Small intestine (tissue), 7 donors: ENCODE measurements around the gene DRGX. TPM values are rescaled to one million over a fixed set of nuclear protein-coding genes. Genes with fewer than 3 reads are reported as not detected.

Experiments used
- DNase-seq, 2 donors: peaks; one replicate each; pipeline versions ENCODE4 v3.0.0 to v3.0.0-alpha.2; 2013
- FAIRE-seq: peaks from 2 replicates; lab custom pipeline; 2012; peaks lifted over from hg19 to GRCh38; lab: Jason Lieb, UNC
- H3K27ac ChIP-seq, 3 donors: one replicate each; pipeline ENCODE4 v1.5.1; 2013; ENCODE audit warnings: low read length in 2 of 3, mild to moderate bottlenecking in 2 of 3, control low read depth in 1 of 3, inconsistent platforms in 1 of 3, low read depth in 1 of 3, moderate library complexity in 1 of 3
- H3K27me3 ChIP-seq, 3 donors: one replicate each; pipeline ENCODE4 v1.6.1; 2013; ENCODE audit warnings: low read length in 3 of 3, inconsistent platforms in 1 of 3; ENCODE audit not compliant: control insufficient read depth in 3 of 3, insufficient read depth in 3 of 3
- H3K36me3 ChIP-seq, 3 donors: one replicate each; pipeline ENCODE4 v1.6.1; 2013; ENCODE audit warnings: low read length in 3 of 3, inconsistent platforms in 1 of 3, low read depth in 1 of 3, mild to moderate bottlenecking in 1 of 3, moderate library complexity in 1 of 3; ENCODE audit not compliant: control insufficient read depth in 3 of 3, insufficient read depth in 2 of 3
- H3K4me1 ChIP-seq, 3 donors: one replicate each; pipeline ENCODE4 v1.6.1; 2013; ENCODE audit warnings: low read length in 2 of 3, inconsistent platforms in 1 of 3, low read depth in 1 of 3, mild to moderate bottlenecking in 1 of 3, moderate library complexity in 1 of 3; ENCODE audit not compliant: control insufficient read depth in 3 of 3, insufficient read depth in 2 of 3
- H3K4me3 ChIP-seq, 3 donors: one replicate each; pipeline ENCODE4 v1.5.1; 2013; ENCODE audit warnings: low read length in 3 of 3, control low read depth in 1 of 3, inconsistent platforms in 1 of 3, low read depth in 1 of 3, mild to moderate bottlenecking in 1 of 3, moderate library complexity in 1 of 3
- H3K9me3 ChIP-seq, 2 donors: one replicate each; pipeline ENCODE4 v1.6.1; 2013; ENCODE audit warnings: low read depth in 1 of 2, low read length in 1 of 2; ENCODE audit not compliant: control insufficient read depth in 2 of 2, insufficient read depth in 1 of 2
- WGBS, 3 donors: extraction: QIAGEN DNeasy Blood & Tissue Kit; methylation state at CpG; one replicate each; pipeline ENCODE4 v1.1.7; 2013; 5-methylcytosine and 5-hydroxymethylcytosine counted together
- polyA plus RNA-seq, 4 donors: library from polyadenylated mRNA; stranded (reverse) in 3 of 4; unstranded in 1 of 4; fragments of 200-250 nt in 3 of 4; fragments of 120-200 nt in 1 of 4; gene quantifications; one replicate each; pipeline versions ENCODE4 v1.2.1 to v1.2.3, GENCODE V29; 2013
- donor health status: healthy with polysubstance abuse.
- donor health status: control.
- donor health status: control.
- donor health status: Bipolar disorder and iron deficiency.
- donor health status: healthy.

DRGX gene
- polyA plus RNA-seq, 4 donors, result not detected

GRCh38 chr10:49403363-49403762 lies 7.5 kb upstream of the DRGX start:
- Histone ChIP-seq H3K27me3 (peaks cover 0 to 34% (median 20%) of the 10 kb centered on the region in 3 donors), H3K36me3 (no peaks in the 10 kb centered on the region), H3K4me3 (no peak overlapping the region), H3K9me3 (no peaks in the 10 kb centered on the region), H3K27ac (no peak overlapping the region), H3K4me1 (no peaks in the 10 kb centered on the region)
- no peak for DNase-seq
- 58 to 68% (median 63%) methylated on average over 3 of the region's 3 CpGs for WGBS, 3 donors
- no peak for FAIRE-seq

DNA sequence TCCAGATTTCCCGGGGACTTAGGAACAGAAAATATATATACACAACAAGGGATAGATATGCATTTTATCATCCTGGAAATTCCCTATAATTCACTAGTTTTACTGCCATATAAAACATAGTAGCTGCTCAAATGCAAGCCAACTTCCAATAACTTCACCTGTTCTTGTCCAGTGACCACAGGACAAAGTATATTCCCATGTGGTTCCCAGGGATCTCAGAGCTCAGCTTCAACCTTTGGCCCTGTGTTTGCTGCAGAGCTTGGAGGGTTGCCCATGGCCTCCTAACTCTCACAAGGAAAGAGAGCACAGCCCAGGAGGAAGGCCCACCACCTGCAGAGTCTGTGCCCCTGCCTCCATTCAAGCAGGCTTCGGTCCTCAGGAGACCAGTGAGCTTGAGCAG lies 4.5 kb upstream of the DRGX start:
- WGBS, 3 donors, result 60 to 76% (median 62%) methylated on average over 2 of the region's 2 CpGs
- Histone ChIP-seq H3K9me3 (no peaks in the 10 kb centered on the region), H3K27ac (no peak overlapping the region), H3K27me3 (peaks cover 10 to 56% (median 40%) of the 10 kb centered on the region in 3 donors), H3K4me3 (no peak overlapping the region), H3K36me3 (no peaks in the 10 kb centered on the region), H3K4me1 (no peaks in the 10 kb centered on the region)
- DNase-seq, result no peak
- no peak for FAIRE-seq

- H3K27ac ChIP-seq, result no peak overlapping the region
- H3K27me3 ChIP-seq, result peaks cover 12 to 68% (median 48%) of the 10 kb centered on the region in 3 donors
- no peaks in the 10 kb centered on the region for H3K9me3 ChIP-seq
- DNase-seq, result no peak
- H3K4me1 ChIP-seq, result no peaks in the 10 kb centered on the region
- no peaks in the 10 kb centered on the region for H3K36me3 ChIP-seq
- H3K4me3 ChIP-seq, result no peak overlapping the region
- no peak for FAIRE-seq
- 8 to 12% (median 8%) methylated on average over 9 of the region's 9 CpGs for whole genome bisulfite sequencing, 3 donors
Observed at GRCh38 chr10:49398986-49399385, 3.1 kb upstream of the DRGX start.

DNA sequence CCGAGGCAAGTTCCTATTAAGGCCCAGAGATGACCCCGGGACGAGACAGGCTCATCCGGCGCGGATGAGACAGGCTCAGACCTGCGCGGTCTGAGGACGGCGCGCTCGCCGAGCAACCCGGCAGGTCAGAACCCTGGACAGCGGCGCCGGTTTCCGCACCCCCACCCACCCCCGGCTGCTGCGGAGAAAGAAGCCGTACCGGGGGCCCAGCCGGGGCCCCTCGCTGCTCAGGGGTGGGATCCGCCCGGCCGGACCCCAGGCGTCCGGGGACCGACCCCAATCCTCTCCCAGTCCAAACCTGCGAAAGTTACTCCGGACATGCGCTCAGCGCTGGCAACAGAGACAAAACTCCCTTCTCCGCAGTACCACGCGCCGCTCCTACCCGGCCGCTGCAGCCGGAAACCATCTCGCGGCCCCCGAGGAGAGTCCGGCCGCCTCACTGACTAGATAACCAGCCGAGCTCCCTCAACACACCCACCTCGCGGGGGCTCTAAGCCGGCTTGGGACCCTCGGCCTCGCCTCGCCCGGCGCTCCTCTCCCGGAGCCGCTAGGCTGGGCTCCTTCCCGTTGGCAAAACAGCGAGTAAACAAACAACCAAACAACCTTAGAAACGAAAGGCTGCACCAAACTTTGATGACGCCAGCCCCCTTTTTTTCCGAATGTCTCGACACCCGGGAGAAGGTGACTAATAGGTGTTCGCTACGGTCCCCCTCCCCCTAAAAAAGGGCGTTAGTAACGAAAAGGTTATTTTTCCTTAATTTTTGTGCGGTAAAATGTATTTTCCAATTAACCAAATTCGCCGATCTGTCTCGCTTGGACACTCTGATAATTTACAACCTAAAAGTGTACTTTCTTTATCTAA lies 2.3 kb upstream of the DRGX start:
- peaks cover 12 to 74% (median 52%) of the 10 kb centered on the region in 3 donors for H3K27me3 ChIP-seq
- 2 to 5% (median 4%) methylated on average over 68 to 72 of the region's 72 CpGs for WGBS, 3 donors
- H3K27ac ChIP-seq, result no peak overlapping the region
- H3K36me3 ChIP-seq, result no peaks in the 10 kb centered on the region
- FAIRE-seq, result no peak
- H3K9me3 ChIP-seq, result no peaks in the 10 kb centered on the region
- peak; percentile 14 to 74 for DNase-seq
- no peak overlapping the region for H3K4me3 ChIP-seq
- no peaks in the 10 kb centered on the region for H3K4me1 ChIP-seq

GRCh38 chr10:49397036-49397999 lies 1.4 kb upstream of the DRGX start:
- FAIRE-seq (no peak), DNase-seq (peak in 1 of 2 donors; percentile 5)
- Histone ChIP-seq H3K27me3 (peaks cover 12 to 70% (median 50%) of the 10 kb centered on the region in 3 donors), H3K4me3 (no peak overlapping the region), H3K4me1 (no peaks in the 10 kb centered on the region), H3K36me3 (no peaks in the 10 kb centered on the region), H3K27ac (no peak overlapping the region), H3K9me3 (no peaks in the 10 kb centered on the region)
- WGBS, 3 donors, result 3 to 18% (median 15%) methylated on average over 56 to 61 of the region's 61 CpGs

DNA sequence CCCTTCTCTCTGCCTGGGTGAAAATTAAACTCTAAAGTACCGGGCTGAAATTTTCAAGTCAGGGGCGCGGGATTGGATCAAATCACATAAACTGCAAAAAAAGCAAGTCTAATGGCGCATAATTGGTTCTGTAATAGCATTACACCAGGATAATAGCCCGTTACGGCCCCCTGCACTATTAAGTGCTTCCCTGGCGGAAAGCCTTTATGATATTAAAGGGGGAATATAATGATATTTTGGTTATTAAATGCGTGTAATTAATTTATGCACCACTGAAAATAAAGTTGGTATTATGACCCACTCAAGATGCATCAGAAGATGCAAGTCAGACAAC lies 744 bp upstream of the DRGX start:
- Histone ChIP-seq H3K4me3 (no peak overlapping the region), H3K27ac (no peak overlapping the region), H3K4me1 (no peaks in the 10 kb centered on the region), H3K9me3 (no peaks in the 10 kb centered on the region), H3K36me3 (no peaks in the 10 kb centered on the region), H3K27me3 (peaks cover 12 to 74% (median 54%) of the 10 kb centered on the region in 3 donors)
- FAIRE-seq, result no peak
- no peak for DNase-seq
- 22 to 32% (median 29%) methylated on average over 8 of the region's 8 CpGs for WGBS, 3 donors

- Histone ChIP-seq H3K9me3 (no peaks in the 10 kb centered on the region), H3K36me3 (no peaks in the 10 kb centered on the region), H3K27me3 (peaks cover 12 to 79% (median 47%) of the 10 kb centered on the region in 3 donors), H3K4me1 (no peaks in the 10 kb centered on the region), H3K4me3 (no peak overlapping the region), H3K27ac (no peak overlapping the region)
- peak in 1 of 2 donors; percentile 6 for DNase-seq
- FAIRE-seq, result no peak
- WGBS, 3 donors, result 3 to 9% (median 7%) methylated on average over 52 to 62 of the region's 62 CpGs
Observed at GRCh38 chr10:49394933-49395740, 752 bp downstream of the DRGX start.

GRCh38 chr10:49393757-49394156 lies 2.1 kb downstream of the DRGX start:
- Histone ChIP-seq H3K9me3 (no peaks in the 10 kb centered on the region), H3K27ac (no peak overlapping the region), H3K4me3 (no peak overlapping the region), H3K36me3 (no peaks in the 10 kb centered on the region), H3K4me1 (no peaks in the 10 kb centered on the region), H3K27me3 (peaks cover 12 to 75% (median 41%) of the 10 kb centered on the region in 3 donors)
- DNase-seq (no peak), FAIRE-seq (no peak)
- WGBS, 3 donors, result 37 to 47% (median 44%) methylated on average over 4 of the region's 4 CpGs
